Effector CD4-positive, alpha-beta T cell (primary cell): Measurements from ENCODE around the gene CYBC1.

Experiments used
- DNase-seq: peaks from one replicate; pipeline ENCODE4 v3.0.0-alpha.2; 2020

CYBC1 gene

GRCh38 chr17:82446649-82447048, 3.9 kb downstream of the CYBC1 start:
- DNase-seq: no peak

GRCh38 chr17:82446124-82446523, 4.4 kb downstream of the CYBC1 start:
- no peak for DNase-seq

GRCh38 chr17:82445542-82445941, 5.0 kb downstream of the CYBC1 start:
- DNase-seq: no peak

- no peak for DNase-seq
These were observed 5.5 kb downstream of the CYBC1 start for GRCh38 chr17:82444941-82445521.

GRCh38 chr17:82444284-82444893, 6.2 kb downstream of the CYBC1 start:
- no peak for DNase-seq

GRCh38 chr17:82443465-82444283, 6.9 kb downstream of the CYBC1 start:
- no peak for DNase-seq

- DNase-seq: no peak
These were observed 7.7 kb downstream of the CYBC1 start for GRCh38 chr17:82442643-82443464.

- DNase-seq: no peak
These were observed 8.7 kb downstream of the CYBC1 start for GRCh38 chr17:82441691-82442487.

GRCh38 chr17:82440991-82441627, 9.4 kb downstream of the CYBC1 start:
- no peak for DNase-seq

- no peak for DNase-seq
These were observed 10.0 kb downstream of the CYBC1 start for GRCh38 chr17:82440469-82440981.

GRCh38 chr17:82439829-82440365, 10.7 kb downstream of the CYBC1 start:
- no peak for DNase-seq

- DNase-seq: no peak
These were observed 11.2 kb downstream of the CYBC1 start for GRCh38 chr17:82439194-82439828.

GRCh38 chr17:82438401-82439193, 12.0 kb downstream of the CYBC1 start:
- DNase-seq: no peak

GRCh38 chr17:82437325-82437668, 13.3 kb downstream of the CYBC1 start:
- no peak for DNase-seq

GRCh38 chr17:82436601-82437324, 13.8 kb downstream of the CYBC1 start:
- no peak for DNase-seq

GRCh38 chr17:82435601-82436583, 14.7 kb downstream of the CYBC1 start:
- no peak for DNase-seq

- DNase-seq: no peak
These were observed 15.4 kb downstream of the CYBC1 start for GRCh38 chr17:82435103-82435502.

GRCh38 chr17:82434216-82434565, 16.4 kb downstream of the CYBC1 start:
- DNase-seq: no peak
